K562 (cell line): ENCODE results near the gene PYGL. TPM values are rescaled to one million over a fixed set of nuclear protein-coding genes. Genes with fewer than 3 reads are reported as not detected.

ENCODE experiments used
- BCLAF1 ChIP-seq, 2 experiments: fragments of 450-650 bp in 1 of 2; IDR thresholded peaks; 2 replicates each; pipeline ENCODE4 v1.6.1; 2011 to 2017; ENCODE audit warnings: low read depth in 2 of 2, antibody characterized with exemption in 1 of 2, borderline replicate concordance in 1 of 2, low read length in 1 of 2, mild to moderate bottlenecking in 1 of 2, mixed read lengths in 1 of 2; ENCODE audit not compliant: control insufficient read depth in 1 of 2
- CREB5 ChIP-seq: fragments of 250-450 bp; sonication (Bioruptor Pico); IDR thresholded peaks from 2 replicates; pipeline ENCODE4 v1.5.0; 2020; ENCODE audit warnings: mild to moderate bottlenecking
- DPF2 ChIP-seq: fragments of 450-650 bp; IDR thresholded peaks from 2 replicates; pipeline ENCODE4 v1.6.1; 2016
- ELF2 ChIP-seq: fragments of 250-450 bp; sonication (Bioruptor Pico); IDR thresholded peaks from 2 replicates; pipeline ENCODE4 v1.5.0; 2021; ENCODE audit warnings: mild to moderate bottlenecking
- ETS2 ChIP-seq: IDR thresholded peaks from 2 replicates; pipeline ENCODE4 v1.6.1; 2016; ENCODE audit warnings: borderline replicate concordance, missing genetic modification characterization, mild to moderate bottlenecking, moderate library complexity, missing compliant biosample characterization; ENCODE audit not compliant: poor library complexity, severe bottlenecking
- FOS ChIP-seq: IDR thresholded peaks from 3 replicates; pipeline ENCODE4 v1.6.1; 2011; ENCODE audit not compliant: insufficient read length; ENCODE audit errors: extremely low read depth
- GATA2 ChIP-seq: sonication (generic); formaldehyde crosslinking; IDR thresholded peaks from 2 replicates; pipeline ENCODE4 v1.4.0; 2020; ENCODE audit warnings: mild to moderate bottlenecking, missing genetic modification reagents
- GTF2E2 ChIP-seq: fragments of 200-800 bp; sonication (Bioruptor generic); IDR thresholded peaks from 2 replicates; pipeline ENCODE4 v1.6.1; 2016; ENCODE audit warnings: missing genetic modification characterization, missing compliant biosample characterization
- HEY1 ChIP-seq: fragments of 250-450 bp; sonication (Bioruptor Pico); IDR thresholded peaks from 2 replicates; pipeline ENCODE4 v1.5.0; 2020; ENCODE audit warnings: mild to moderate bottlenecking, moderate library complexity, borderline replicate concordance
- HMBOX1 ChIP-seq: sonication (generic); IDR thresholded peaks from 2 replicates; pipeline ENCODE4 v1.6.1; 2016
- ILF3 ChIP-seq: fragments of 450-650 bp; IDR thresholded peaks from 2 replicates; pipeline ENCODE4 v1.6.1; 2018; ENCODE audit warnings: antibody characterized with exemption, mild to moderate bottlenecking, moderate library complexity, borderline replicate concordance
- NRF1 ChIP-seq, 2 experiments: fragments of 450-650 bp; IDR thresholded peaks in 1 of 2; conservative IDR thresholded peaks in 1 of 2; 2 replicates each; pipeline ENCODE4 v1.6.1; 2014; ENCODE audit warnings: mild to moderate bottlenecking in 2 of 2
- SMARCE1 ChIP-seq: fragments of 450-650 bp; IDR thresholded peaks from 2 replicates; pipeline ENCODE4 v1.7.1; 2016; ENCODE audit warnings: mild to moderate bottlenecking
- SOX6 ChIP-seq: fragments of 450-650 bp; IDR thresholded peaks from 2 replicates; pipeline ENCODE4 v1.6.1; 2014; ENCODE audit warnings: mild to moderate bottlenecking
- TFAM ChIP-seq: fragments of 250-450 bp; sonication (Bioruptor Pico); conservative IDR thresholded peaks from 2 replicates; pipeline ENCODE4 v1.5.0; 2021; ENCODE audit warnings: mild to moderate bottlenecking, moderate library complexity
- XRCC4 ChIP-seq: IDR thresholded peaks from one replicate; pipeline ENCODE4 v1.6.1; 2011; ENCODE audit not compliant: insufficient read depth, insufficient read length; ENCODE audit errors: extremely low read depth
- ZNF316 ChIP-seq: fragments of 450-650 bp; IDR thresholded peaks from 2 replicates; pipeline ENCODE4 v1.6.1; 2016
- ZNF398 ChIP-seq: fragments of 250-450 bp; sonication (Bioruptor Pico); IDR thresholded peaks from 2 replicates; pipeline ENCODE4 v1.8.0; 2021; ENCODE audit warnings: moderate library complexity, mild to moderate bottlenecking, inconsistent platforms
- ZNF639 ChIP-seq, 2 experiments: fragments of 200-800 bp in 1 of 2; sonication (Bioruptor generic) in 1 of 2; sonication (generic) in 1 of 2; formaldehyde crosslinking in 1 of 2; IDR thresholded peaks in 1 of 2; conservative IDR thresholded peaks in 1 of 2; 2 replicates each; pipeline versions ENCODE4 v1.5.0 to v1.6.1; 2016 to 2020; ENCODE audit warnings: missing compliant biosample characterization in 1 of 2, missing genetic modification characterization in 1 of 2, missing genetic modification reagents in 1 of 2
- polyA plus RNA-seq, 8 experiments: library from polyadenylated mRNA; depleted of rRNA in 4 of 8; stranded (reverse) in 5 of 8; unstranded in 3 of 8; fragments of >200 nt; fragmentation: Nextera tagmentation in 2 of 8; fragmentation: Illumina TruSeq in 1 of 8; extraction: Ambion mirVana in 2 of 8; extraction: Trizol in 1 of 8; gene quantifications; 2 replicates each; pipeline versions ENCODE4 v1.2.1 to v1.2.3, GENCODE V29; 2011 to 2014; ENCODE audit warnings: inconsistent platforms in 1 of 8, missing spikeins in 1 of 8
- total RNA-seq, 7 experiments: library from RNA; depleted of rRNA in 6 of 7; stranded (reverse); fragments of >200 nt in 6 of 7; fragmentation: Illumina TruSeq in 2 of 7; extraction: Trizol in 2 of 7; gene quantifications; 2 replicates each; pipeline versions ENCODE4 v1.2.1 to v1.2.3, GENCODE V29; 2011 to 2021; ENCODE audit warnings: low replicate concordance in 1 of 7

The PYGL gene
- total and polyA plus RNA-seq, 9 of the 15 experiments (the other 6 are each of a cell fraction or from before 2014, with no cell fraction given): 3.5 to 17.9 (median 13.1) TPM

- TF ChIP-seq ETS2 (no peak), ZNF398 (CRISPR knock-in tag) (no peak), ZNF639 (CRISPR knock-in tag; conservative IDR thresholded peaks at IDR 0.05 in 1 of 2, IDR thresholded peaks at IDR 0.05 in 1 of 2) (peak in 1 of 2 experiments; percentile 60; a peak in 2 of 4 replicates), HMBOX1 (peak; percentile 37; the same call in 1 of the 2 replicates), GATA2 (CRISPR knock-in tag) (peak; percentile 72), ELF2 (CRISPR knock-in tag) (no peak), DPF2 (peak; percentile 92), SOX6 (peak; percentile 42; the same call in 1 of the 2 replicates), ILF3 (no peak), SMARCE1 (peak; percentile 89), TFAM (CRISPR knock-in tag) (no peak), CREB5 (CRISPR knock-in tag) (no peak), BCLAF1 (IDR thresholded peaks at IDR 0.05; ENCODE audit: borderline replicate concordance in 1 of 2, control insufficient read depth in 1 of 2, low read depth in 2 of 2, low read length in 1 of 2) (no peak), NRF1 (conservative IDR thresholded peaks at IDR 0.05 in 1 of 2, IDR thresholded peaks at IDR 0.05 in 1 of 2) (0 out of 4 replicates have a peak, but pooled peaks have one; percentile 8 to 15), XRCC4 (no peak), FOS (peak; percentile 41), ZNF316 (peak; percentile 37), HEY1 (CRISPR knock-in tag) (no peak), GTF2E2 (tag) (no peak)
Measured at GRCh38 chr14:50955373-50956043, 11.2 kb upstream of the PYGL start (continued).
